Heart right ventricle (tissue), 16 donors: Measurements from ENCODE around the gene LCMT1. TPM values are rescaled to one million over a fixed set of nuclear protein-coding genes. Genes with fewer than 3 reads are reported as not detected.
"Not testable (repeated sequence)": the region's sequence is repeated elsewhere in the genome, so short reads cannot be mapped to it uniquely, and the experiment has no call there.

Experiments
- ATAC-seq, 8 donors: fragments of 200-7000 bp; cut with Tn5 transposase; one replicate each; pipeline ENCODE4 v1.9.1; 2020; ENCODE audit warnings: mild to moderate bottlenecking in 8 of 8, moderate library complexity in 8 of 8, moderate number of reproducible peaks in 1 of 8
- DNase-seq, 2 donors: peaks; one replicate each; pipeline ENCODE4 v3.0.0-alpha.2; 2020
- H3K27ac ChIP-seq, 10 donors: fragments of 200-600 bp; sonication (generic) in 2 of 10; one replicate each; pipeline versions ENCODE4 v1.5.0 to v1.8.0; 2020 to 2022; ENCODE audit warnings: mild to moderate bottlenecking in 3 of 10
- H3K27me3 ChIP-seq, 7 donors: fragments of 200-600 bp; one replicate each; pipeline ENCODE4 v1.8.0; 2021 to 2022; ENCODE audit warnings: mild to moderate bottlenecking in 2 of 7
- H3K36me3 ChIP-seq, 9 donors: fragments of 200-600 bp; sonication (generic) in 1 of 9; one replicate each; pipeline versions ENCODE4 v1.5.0 to v1.8.0; 2020 to 2022; ENCODE audit warnings: mild to moderate bottlenecking in 2 of 9
- H3K4me1 ChIP-seq, 9 donors: fragments of 200-600 bp; sonication (generic) in 1 of 9; one replicate each; pipeline versions ENCODE4 v1.5.0 to v1.8.0; 2020 to 2022; ENCODE audit warnings: mild to moderate bottlenecking in 4 of 9
- H3K4me3 ChIP-seq, 10 donors: fragments of 200-600 bp; sonication (generic) in 2 of 10; one replicate each; pipeline versions ENCODE4 v1.5.0 to v1.8.0; 2020 to 2022; ENCODE audit warnings: mild to moderate bottlenecking in 7 of 10, moderate library complexity in 2 of 10
- H3K9me3 ChIP-seq, 11 donors: fragments of 200-600 bp in 10 of 11; sonication (generic) in 2 of 11; one replicate each; pipeline versions ENCODE4 v1.5.0 to v1.8.0; 2013 to 2022; ENCODE audit warnings: mild to moderate bottlenecking in 2 of 11, control low read depth in 1 of 11, moderate library complexity in 1 of 11
- WGBS, 2 donors: extraction: QIAGEN DNeasy Blood & Tissue Kit; methylation state at CpG; one replicate each; pipeline ENCODE4 v1.1.7; 2013; ENCODE audit warnings: inconsistent platforms in 1 of 2; 5-methylcytosine and 5-hydroxymethylcytosine counted together
- intact Hi-C, 10 donors: fragments of 100-400 bp; cut with DNase I; formaldehyde crosslinking; loops; one replicate each; pipeline versions ENCODE4 v1.11.1 to v1.14.2; 2022
- long read RNA-seq, 3 donors: library from polyadenylated mRNA; unstranded; transcript quantifications; one replicate each; pipeline ENCODE4 v2.0.0, GENCODE V29; 2020 to 2021
- polyA plus RNA-seq, 2 donors: library from polyadenylated mRNA; stranded (reverse); fragments of 200-250 nt; gene quantifications; one replicate each; pipeline ENCODE4 v1.2.3, GENCODE V29; 2013
- total RNA-seq, 10 donors: library from RNA; stranded (reverse); fragmentation: NEBNext Ultra II Directional in 3 of 10; extraction: Animal tissue kit (Norgen Biotek cat#: 25700) in 3 of 10; gene quantifications; one replicate each; pipeline versions ENCODE4 v1.2.1 to v1.2.4, GENCODE V29; 2021 to 2023
- TF ChIP-seq, protein P1 (sequence below), 9 donors: fragments of 200-600 bp; sonication (generic) in 2 of 9; IDR thresholded peaks; one replicate each; pipeline versions ENCODE4 v1.5.0 to v1.8.0; 2021 to 2022; ENCODE audit warnings: antibody characterized with exemption in 9 of 9, mild to moderate bottlenecking in 5 of 9, moderate library complexity in 1 of 9
- donor health status: Arrhythmogenic right ventricular cardiomyopathy.
- donor health status: ischemic (EF 13 %, LVEDD 7.1; RV severe dilation, severe dysfunction).
- donor health status: healthy with polysubstance abuse.
- donor health status: DM: no; HTN: yes; CAD: no.
- donor health status: DM: no; HTN: no; CAD: no.
- donor health status: ischemic (EF 25% LVEDD 6.9; RV normal size, moderate dysfunction).
- donor health status: ischemic (EF 25% LVEDD 5.7; RV mildly dilated, moderate dysfunction).
- donor health status: healthy.
- donor health status: DM: yes; HTN: yes; CAD: no.
- donor health status: Ischemic cardiomyopathy.
- donor health status: ischemic (EF 35%, LVEDD 5.7; RV mildly dilated, moderate dysfunction).
- donor health status: nonischemic (EF 11% LVEDD 7.7; RV severe dilation, severe dysfunction).
- donor health status: DM: yes; HTN: yes; CAD: no.
- donor health status: PGD.
- donor health status: ischemic (EF 29% LVEDD 5.4; RV normal size, mild dysfunction).
- donor health status: nonischemic (EF 23%, LVEDD 6.1; RV moderate dilation, normal function).

The LCMT1 gene
- total RNA-seq: 10 to 100 TPM; 38.4 to 49.1 (median 44.2) TPM
- polyA plus RNA-seq: 10 to 100 TPM; 36.2 to 46.6 TPM
- long read RNA-seq, donor 1, transcript LCMT1-203 (11 exons, 1,368 nt): major isoform, 45 of 70 reads
- long read RNA-seq, donor 1, partial matches to known transcripts: 5 of 70 reads
- long read RNA-seq, donor 1, other reads (novel, unspliced or antisense): 17 of 70 reads
- long read RNA-seq, donor 2, transcript LCMT1-203 (11 exons, 1,368 nt): major isoform, 42 of 60 reads
- long read RNA-seq, donor 2, partial matches to known transcripts: 2 of 60 reads
- long read RNA-seq, donor 2, other reads (novel, unspliced or antisense): 13 of 60 reads
- long read RNA-seq, donor 3, transcript LCMT1-203 (11 exons, 1,368 nt): major isoform, 96 of 127 reads
- long read RNA-seq, donor 3, partial matches to known transcripts: 0 of 127 reads
- long read RNA-seq, donor 3, other reads (novel, unspliced or antisense): 24 of 127 reads

DNA sequence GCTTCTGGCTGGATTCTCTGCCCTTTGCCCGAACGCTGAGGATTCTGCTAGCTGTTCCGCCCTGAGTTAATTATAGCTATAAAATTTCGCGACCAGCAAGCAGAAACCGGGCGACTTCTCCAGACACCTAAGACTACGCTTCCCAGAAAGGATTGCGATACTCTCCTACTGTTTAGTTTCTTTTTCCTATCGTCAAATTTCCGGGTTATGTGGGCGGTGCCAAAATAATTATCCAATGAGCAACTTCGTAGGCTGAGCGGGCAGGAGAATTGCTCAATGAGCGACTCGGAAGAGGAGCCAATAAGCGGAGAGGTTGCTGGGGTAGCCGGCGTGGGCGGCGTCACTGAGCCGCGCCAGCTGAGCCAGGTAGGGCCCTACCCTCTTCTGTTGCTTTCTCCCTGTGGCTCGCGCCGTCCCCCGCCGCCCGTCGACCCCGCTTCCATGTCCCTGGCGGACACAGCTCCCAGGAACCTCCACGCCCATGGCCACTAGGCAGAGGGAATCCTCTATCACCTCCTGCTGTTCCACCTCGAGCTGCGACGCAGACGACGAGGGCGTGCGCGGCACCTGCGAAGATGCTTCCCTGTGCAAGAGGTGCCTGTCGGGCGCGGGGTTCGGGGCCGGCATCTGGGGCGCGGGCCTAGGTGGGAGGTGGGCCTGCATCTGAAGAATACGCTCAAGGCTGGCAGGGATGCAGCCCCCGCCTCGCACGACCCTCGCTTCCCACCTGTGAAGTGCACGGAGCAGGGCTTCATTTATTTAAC, at the start of gene LCMT1:
Gene LCMT1 (plus strand): TSS at position 340 of the 764 bp plus-strand sequence. CDS start 142 bp downstream, at position 482.
- Histone ChIP-seq H3K27ac (peak within 1 kb of the TSS; percentile 44 to 94 (median 85)), H3K36me3 (peaks cover 0 to 22% (median 0%) of the 10 kb centered on the region in 9 donors), H3K9me3 (no peaks in the 10 kb centered on the region), H3K4me1 (peaks cover 4 to 56% (median 41%) of the 10 kb centered on the region in 9 donors), H3K27me3 (no peaks in the 10 kb centered on the region), H3K4me3 (peak within 1 kb of the TSS; percentile 64 to 100 (median 94))
- TF ChIP-seq, protein P1, sequence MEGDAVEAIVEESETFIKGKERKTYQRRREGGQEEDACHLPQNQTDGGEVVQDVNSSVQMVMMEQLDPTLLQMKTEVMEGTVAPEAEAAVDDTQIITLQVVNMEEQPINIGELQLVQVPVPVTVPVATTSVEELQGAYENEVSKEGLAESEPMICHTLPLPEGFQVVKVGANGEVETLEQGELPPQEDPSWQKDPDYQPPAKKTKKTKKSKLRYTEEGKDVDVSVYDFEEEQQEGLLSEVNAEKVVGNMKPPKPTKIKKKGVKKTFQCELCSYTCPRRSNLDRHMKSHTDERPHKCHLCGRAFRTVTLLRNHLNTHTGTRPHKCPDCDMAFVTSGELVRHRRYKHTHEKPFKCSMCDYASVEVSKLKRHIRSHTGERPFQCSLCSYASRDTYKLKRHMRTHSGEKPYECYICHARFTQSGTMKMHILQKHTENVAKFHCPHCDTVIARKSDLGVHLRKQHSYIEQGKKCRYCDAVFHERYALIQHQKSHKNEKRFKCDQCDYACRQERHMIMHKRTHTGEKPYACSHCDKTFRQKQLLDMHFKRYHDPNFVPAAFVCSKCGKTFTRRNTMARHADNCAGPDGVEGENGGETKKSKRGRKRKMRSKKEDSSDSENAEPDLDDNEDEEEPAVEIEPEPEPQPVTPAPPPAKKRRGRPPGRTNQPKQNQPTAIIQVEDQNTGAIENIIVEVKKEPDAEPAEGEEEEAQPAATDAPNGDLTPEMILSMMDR (IDR thresholded peaks at IDR 0.05): peak in 1 of 9 donors; percentile 27
- intact Hi-C loops: loop anchor here in 3 of 10 donors (2.0 to 10.0 kb wide), 4 partner anchors 57 to 574 kb away; partner anchors contain the start of gene RBBP6 (in 1 of the 3)
- DNase-seq (peak; percentile 85 to 96), ATAC-seq (peak; percentile 86 to 93 (median 90))
- WGBS, 2 donors: 0 to 1% methylated on average over 55 of the region's 55 CpGs

GRCh38 chr16:25063102-25063501, 48.4 kb upstream of the LCMT1 start:
- ATAC-seq (no peak), DNase-seq (no peak)
- 71 to 83% methylated on average over 3 of the region's 3 CpGs for WGBS, 2 donors
- intact Hi-C loops: loop anchor here in 1 of 10 donors (10.0 kb wide), 1 partner anchor 162 kb away; no protein-coding TSS in a partner anchor
- Histone ChIP-seq H3K36me3 (no peaks in the 10 kb centered on the region), H3K4me3 (no peak overlapping the region), H3K4me1 (peaks cover 0 to 45% (median 27%) of the 10 kb centered on the region in 9 donors), H3K27me3 (no peaks in the 10 kb centered on the region), H3K27ac (peak overlapping the region in 8 of 10 donors; percentile 56 to 97 (median 92)), H3K9me3 (no peaks in the 10 kb centered on the region)
- TF ChIP-seq, protein P1 (IDR thresholded peaks at IDR 0.05): no peak

GRCh38 chr16:25063865-25064264, 47.7 kb upstream of the LCMT1 start:
- no peaks in the 10 kb centered on the region for H3K27me3 ChIP-seq
- peaks cover 0 to 45% (median 27%) of the 10 kb centered on the region in 9 donors for H3K4me1 ChIP-seq
- peak overlapping the region in 9 of 10 donors; percentile 56 to 97 (median 91) for H3K27ac ChIP-seq
- no peaks in the 10 kb centered on the region for H3K36me3 ChIP-seq
- no peak overlapping the region for H3K4me3 ChIP-seq
- ATAC-seq: peak in 6 of 8 donors; percentile 48 to 88 (median 76)
- intact Hi-C loops: loop anchor here in 1 of 10 donors (10.0 kb wide), 1 partner anchor 161 kb away; no protein-coding TSS in a partner anchor
- 42 to 53% methylated on average over 6 of the region's 6 CpGs for WGBS, 2 donors
- H3K9me3 ChIP-seq: no peaks in the 10 kb centered on the region
- peak in 1 of 2 donors; percentile 36 for DNase-seq
- TF ChIP-seq, protein P1 (IDR thresholded peaks at IDR 0.05): no peak

DNA sequence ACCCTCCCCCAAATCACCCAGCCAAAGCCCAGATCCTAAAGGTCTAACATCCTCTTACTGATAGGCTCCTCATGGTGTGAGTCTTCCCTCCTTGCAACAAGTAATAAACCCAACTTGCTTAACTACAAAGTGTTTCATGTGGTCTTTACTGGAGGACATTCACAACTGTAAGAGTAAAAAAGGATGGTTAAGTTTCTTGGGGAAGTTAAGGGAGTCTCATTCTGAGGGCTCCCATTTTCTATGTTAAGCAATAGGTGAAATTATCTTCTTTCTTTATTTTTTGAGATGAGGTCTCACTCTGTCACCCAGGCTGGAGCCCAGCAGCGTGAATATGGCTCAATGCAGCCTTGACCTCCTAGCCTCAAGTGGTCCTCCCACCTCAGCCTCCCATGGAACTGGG, 47.3 kb upstream of the LCMT1 start:
- H3K9me3 ChIP-seq, H3K4me3 ChIP-seq, DNase-seq, H3K27me3 ChIP-seq, H3K36me3 ChIP-seq, ATAC-seq: not testable (repeated sequence)
- H3K27ac ChIP-seq: peak overlapping the region; percentile 33 to 97 (median 86)
- 84 to 100% methylated on average over 1 of the region's 1 CpG for WGBS, 2 donors
- intact Hi-C loops: loop anchor here in 1 of 10 donors (10.0 kb wide), 1 partner anchor 161 kb away; no protein-coding TSS in a partner anchor
- H3K4me1 ChIP-seq: peaks cover 0 to 45% (median 27%) of the 10 kb centered on the region in 9 donors
